GM12801 (cell line): ENCODE data around the gene ARNT2.

Experiments
- TF ChIP-seq, protein P1 (sequence below): IDR thresholded peaks from one replicate; pipeline ENCODE4 v1.5.1; 2011; ENCODE audit warnings: control low read depth; ENCODE audit not compliant: insufficient read length; ENCODE audit errors: extremely low read depth

The ARNT2 gene

DNA sequence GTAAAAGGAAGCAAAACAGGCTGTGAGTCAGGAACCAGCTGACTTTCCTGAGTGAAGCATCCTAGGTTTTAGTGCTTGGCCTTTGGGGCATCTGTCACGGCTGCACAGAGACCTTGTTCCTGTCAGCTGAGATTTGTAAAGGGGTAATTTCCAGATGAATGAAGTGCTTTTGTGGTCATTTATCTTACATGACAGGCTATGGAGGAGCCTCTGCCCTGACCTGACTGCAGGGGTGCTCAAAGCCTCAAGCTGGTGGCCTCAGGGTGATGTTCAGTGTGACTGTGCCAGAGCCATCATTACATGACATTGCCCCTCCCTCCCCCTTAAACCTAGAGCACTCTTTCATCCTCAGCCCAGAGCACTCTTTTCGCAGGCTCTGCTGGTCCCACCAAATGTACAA lies 132.5 kb downstream of the ARNT2 start:
- TF ChIP-seq, protein P1, sequence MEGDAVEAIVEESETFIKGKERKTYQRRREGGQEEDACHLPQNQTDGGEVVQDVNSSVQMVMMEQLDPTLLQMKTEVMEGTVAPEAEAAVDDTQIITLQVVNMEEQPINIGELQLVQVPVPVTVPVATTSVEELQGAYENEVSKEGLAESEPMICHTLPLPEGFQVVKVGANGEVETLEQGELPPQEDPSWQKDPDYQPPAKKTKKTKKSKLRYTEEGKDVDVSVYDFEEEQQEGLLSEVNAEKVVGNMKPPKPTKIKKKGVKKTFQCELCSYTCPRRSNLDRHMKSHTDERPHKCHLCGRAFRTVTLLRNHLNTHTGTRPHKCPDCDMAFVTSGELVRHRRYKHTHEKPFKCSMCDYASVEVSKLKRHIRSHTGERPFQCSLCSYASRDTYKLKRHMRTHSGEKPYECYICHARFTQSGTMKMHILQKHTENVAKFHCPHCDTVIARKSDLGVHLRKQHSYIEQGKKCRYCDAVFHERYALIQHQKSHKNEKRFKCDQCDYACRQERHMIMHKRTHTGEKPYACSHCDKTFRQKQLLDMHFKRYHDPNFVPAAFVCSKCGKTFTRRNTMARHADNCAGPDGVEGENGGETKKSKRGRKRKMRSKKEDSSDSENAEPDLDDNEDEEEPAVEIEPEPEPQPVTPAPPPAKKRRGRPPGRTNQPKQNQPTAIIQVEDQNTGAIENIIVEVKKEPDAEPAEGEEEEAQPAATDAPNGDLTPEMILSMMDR: no peak

DNA sequence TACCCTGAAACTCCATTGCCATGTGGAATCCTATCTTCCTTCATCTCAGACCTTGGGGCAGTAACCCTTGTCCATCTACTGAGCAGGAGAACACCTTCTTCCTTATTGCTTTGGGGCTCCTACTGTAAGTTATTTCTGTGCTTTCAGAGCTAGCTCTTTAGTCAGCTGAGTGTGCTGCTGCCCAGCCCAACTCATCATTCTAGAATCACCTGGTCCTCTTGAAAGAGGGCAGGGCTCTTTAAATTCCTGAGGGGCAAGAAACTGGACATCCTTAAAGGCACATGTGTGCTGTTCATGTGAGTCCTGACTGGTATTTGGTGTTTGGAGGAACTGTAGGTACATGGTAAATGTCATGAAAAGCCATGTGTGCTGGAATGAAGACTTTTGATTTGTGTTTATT lies 140.9 kb downstream of the ARNT2 start:
- TF ChIP-seq, protein P1: no peak

DNA sequence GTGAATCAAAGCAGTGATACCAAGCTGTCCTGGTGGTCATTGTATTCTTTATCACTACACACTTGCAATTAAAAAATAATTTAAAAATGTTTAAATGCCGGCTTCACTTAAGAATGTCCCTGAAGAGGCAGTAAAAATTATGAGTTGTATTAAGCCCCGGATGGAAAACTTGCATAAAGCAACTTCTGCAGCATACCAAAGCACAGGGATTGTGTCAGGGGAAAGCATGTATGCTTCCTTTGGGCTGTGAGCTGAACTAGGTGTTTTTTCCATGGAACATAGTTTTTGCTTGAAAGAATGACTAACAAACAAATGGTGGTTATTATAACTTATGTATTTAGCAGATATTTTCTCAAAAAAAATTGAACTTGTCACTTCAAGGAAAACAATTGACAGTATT lies 143.1 kb downstream of the ARNT2 start:
- TF ChIP-seq, protein P1: no peak

DNA sequence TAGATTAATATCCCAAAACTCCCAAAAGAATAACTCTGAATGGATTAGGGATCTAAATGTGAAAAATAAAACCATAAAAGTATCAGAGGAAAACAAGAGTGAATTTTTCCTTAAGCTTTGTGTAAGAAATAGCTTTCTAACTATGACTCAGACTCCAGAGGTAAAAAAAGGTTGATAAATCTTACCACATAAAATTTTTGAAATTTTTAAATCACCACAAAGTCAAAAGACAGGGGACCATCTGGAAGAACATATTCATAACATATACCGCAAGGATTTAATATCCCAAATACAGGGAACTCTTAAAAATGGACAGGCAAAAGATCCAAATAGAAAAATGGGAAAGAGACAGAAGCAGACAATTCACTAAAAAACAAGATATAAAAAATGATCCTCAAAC lies 145.0 kb downstream of the ARNT2 start:
- TF ChIP-seq, protein P1: no peak

DNA sequence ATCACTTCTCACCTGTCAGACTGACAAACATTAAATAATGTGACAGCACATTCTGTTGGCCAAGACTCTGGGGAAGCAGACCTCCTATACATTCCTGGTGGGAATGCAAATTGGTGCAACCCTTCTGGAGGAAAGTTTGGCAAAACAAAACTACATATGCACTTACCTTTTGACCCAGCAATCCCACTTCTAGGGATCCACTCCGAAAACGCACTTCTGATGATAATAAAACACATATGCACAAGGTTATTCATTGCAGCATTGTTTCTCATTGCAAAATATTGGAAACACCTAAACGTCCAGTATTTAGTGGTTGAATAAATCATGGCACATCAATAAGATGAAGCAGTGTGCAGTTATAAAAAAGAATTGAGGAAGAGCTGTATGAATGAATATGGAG lies 145.5 kb downstream of the ARNT2 start:
- TF ChIP-seq, protein P1: no peak

DNA sequence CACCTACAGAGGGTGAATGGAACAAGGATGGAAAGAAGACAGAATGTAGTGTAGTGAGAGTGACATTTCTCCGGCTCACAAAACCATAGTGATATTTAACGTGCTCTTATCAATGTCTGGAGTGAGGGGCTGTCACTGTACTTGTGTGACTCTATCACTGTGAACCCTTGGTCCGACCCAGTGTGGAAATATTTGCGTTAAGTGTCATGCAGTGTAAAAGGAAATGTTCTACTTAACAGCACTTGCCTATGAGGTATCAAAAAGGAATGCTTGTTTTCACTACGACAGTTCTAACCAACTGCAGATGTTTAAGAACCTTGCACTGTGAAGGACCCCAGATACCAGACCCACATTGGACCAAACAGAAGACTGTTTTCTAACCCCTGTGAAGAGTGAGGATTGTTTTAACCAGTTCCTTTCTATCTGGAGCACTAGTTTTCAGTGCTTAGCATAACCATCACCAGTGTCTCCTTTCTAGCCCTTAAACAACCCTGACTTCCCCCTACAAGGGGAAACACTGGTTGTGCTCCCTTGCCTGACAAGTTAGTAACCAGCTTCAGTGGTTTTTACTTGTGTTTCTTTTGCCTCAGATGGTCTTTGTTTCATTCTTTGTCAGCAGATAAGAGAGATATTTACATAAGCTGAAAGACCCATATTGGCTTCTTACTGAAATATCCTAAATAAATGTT lies 146.2 kb downstream of the ARNT2 start:
- TF ChIP-seq, protein P1: no peak

DNA sequence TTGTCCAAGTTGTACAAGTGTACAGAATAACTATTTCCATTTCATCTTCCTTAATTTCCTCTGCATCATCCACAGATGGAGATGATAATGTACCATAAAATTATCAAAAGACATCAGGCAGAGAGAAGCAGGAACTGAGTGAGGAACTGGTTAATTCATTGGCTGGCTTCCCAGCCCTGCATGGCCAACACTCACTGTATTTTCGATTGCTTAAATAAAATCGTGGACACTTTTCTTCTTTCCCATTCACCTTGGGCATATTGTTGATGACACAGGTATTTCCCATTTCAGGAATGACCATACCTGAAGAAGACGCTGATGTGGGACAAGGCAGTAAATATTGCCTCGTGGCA lies 146.7 kb downstream of the ARNT2 start:
- TF ChIP-seq, protein P1: no peak
